Stimulated activated naive CD8-positive, alpha-beta T cell treated with anti-CD3 and anti-CD28 coated beads, Interleukin-15, Interleukin-2, amounts not matched to agents 100 ng/mL and 50 ng/mL, for 24 hours (primary cell): Measurements from ENCODE around the gene PCDHGA2.
"Not testable (repeated sequence)": the region's sequence is repeated elsewhere in the genome, so short reads cannot be mapped to it uniquely, and the experiment has no call there.

Experiments
- H3K27ac Mint-ChIP-seq: one replicate; pipeline ENCODE4 v1.8.0; 2021; ENCODE audit warnings: mild to moderate bottlenecking, mixed read lengths
- H3K27me3 Mint-ChIP-seq: one replicate; pipeline ENCODE4 v1.8.0; 2021; ENCODE audit warnings: mixed read lengths
- H3K36me3 Mint-ChIP-seq: one replicate; pipeline ENCODE4 v1.8.0; 2021; ENCODE audit warnings: low read depth, mixed read lengths
- H3K4me1 Mint-ChIP-seq: one replicate; pipeline ENCODE4 v1.8.0; 2021; ENCODE audit warnings: low read depth, mixed read lengths
- H3K4me3 Mint-ChIP-seq: one replicate; pipeline ENCODE4 v1.8.0; 2021; ENCODE audit warnings: mild to moderate bottlenecking, mixed read lengths
- H3K9me3 Mint-ChIP-seq: one replicate; pipeline ENCODE4 v1.8.0; 2021; ENCODE audit warnings: mixed read lengths

The PCDHGA2 gene

DNA sequence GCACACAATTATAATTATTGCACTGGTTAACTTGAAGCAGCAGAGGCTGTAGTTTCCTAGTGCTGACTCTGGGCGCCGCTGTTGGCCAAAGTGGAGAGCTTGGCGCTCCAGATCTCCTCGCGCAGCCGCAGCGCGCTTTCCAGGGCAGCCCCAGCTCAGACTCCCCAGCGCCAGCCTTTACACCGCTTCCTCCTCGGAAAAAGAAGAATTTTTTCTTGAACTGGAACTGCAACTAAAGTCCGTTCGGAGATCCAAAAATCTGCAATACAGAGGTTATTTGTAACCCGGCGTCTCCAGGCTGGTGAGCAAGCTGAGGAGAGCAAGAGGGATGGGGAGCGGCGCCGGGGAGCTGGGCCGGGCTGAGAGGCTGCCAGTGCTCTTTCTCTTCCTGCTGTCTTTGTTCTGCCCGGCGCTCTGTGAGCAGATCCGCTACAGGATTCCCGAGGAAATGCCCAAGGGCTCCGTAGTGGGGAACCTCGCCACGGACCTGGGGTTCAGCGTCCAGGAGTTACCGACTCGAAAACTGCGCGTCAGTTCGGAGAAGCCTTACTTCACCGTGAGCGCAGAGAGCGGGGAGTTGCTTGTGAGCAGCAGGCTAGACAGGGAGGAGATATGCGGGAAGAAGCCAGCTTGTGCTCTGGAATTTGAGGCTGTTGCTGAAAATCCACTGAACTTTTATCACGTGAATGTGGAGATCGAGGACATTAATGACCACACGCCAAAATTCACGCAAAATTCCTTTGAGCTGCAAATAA lies 49.2 kb downstream of the PCDHGA2 start, which contains the start of gene PCDHGB4:
Gene PCDHGB4 (plus strand): TSS at position 142 of the 755 bp plus-strand sequence. CDS start 187 bp downstream, at position 329.
- Mint-ChIP-seq H3K9me3 (peaks cover 50% of the 10 kb centered on the region), H3K36me3 (peaks cover 27% of the 10 kb centered on the region), H3K27me3 (peaks cover 82% of the 10 kb centered on the region)
- not testable (repeated sequence) for H3K27ac Mint-ChIP-seq, H3K4me1 Mint-ChIP-seq, H3K4me3 Mint-ChIP-seq

DNA sequence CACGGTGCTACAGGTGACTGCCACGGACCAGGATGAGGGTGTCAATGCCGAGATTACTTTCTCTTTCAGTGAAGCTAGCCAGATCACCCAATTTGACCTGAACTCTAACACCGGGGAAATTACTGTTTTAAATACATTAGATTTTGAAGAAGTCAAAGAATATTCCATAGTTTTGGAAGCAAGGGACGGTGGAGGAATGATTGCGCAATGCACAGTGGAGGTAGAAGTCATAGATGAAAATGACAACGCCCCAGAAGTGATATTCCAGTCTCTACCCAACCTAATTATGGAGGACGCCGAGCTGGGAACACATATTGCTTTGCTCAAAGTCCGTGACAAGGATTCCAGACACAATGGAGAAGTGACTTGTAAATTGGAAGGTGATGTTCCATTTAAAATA lies 50.1 kb downstream of the PCDHGA2 start:
- Mint-ChIP-seq H3K9me3 (peaks cover 51% of the 10 kb centered on the region), H3K27ac (no peak overlapping the region), H3K27me3 (peaks cover 80% of the 10 kb centered on the region), H3K4me3 (no peak overlapping the region), H3K36me3 (peaks cover 27% of the 10 kb centered on the region), H3K4me1 (no peaks in the 10 kb centered on the region)

- peaks cover 52% of the 10 kb centered on the region for H3K9me3 Mint-ChIP-seq
- no peak overlapping the region for H3K4me3 Mint-ChIP-seq
- no peaks in the 10 kb centered on the region for H3K4me1 Mint-ChIP-seq
Observed at GRCh38 chr5:141389153-141390042, 50.8 kb downstream of the PCDHGA2 start.

DNA sequence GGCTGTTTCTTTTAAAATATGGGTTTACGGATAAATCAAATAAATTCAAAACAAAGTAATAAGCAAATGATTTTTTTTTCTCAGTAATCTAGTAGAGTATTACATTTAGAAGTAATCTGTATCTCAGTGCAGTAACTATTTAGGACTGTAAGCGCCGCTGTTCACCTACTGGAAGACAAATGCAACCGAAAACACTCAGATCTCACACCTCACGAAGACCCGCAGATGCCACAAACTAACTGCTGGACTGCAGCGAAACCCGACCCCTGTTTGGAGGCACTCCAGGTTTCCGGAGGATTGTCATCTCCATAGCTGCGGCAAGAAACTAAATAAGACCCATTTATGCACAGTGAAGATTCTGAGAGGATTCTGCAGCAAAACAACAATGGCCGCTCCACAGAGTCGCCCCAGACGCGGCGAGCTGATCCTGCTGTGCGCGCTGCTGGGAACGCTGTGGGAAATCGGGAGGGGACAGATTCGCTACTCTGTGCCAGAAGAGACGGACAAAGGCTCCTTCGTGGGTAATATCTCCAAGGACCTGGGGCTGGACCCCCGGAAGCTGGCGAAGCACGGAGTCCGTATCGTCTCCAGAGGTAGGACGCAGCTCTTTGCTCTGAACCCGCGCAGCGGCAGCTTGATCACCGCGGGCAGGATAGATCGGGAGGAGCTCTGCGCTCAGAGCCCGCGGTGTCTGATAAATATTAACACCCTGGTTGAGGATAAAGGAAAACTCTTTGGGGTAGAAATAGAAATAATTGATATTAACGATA lies 54.1 kb downstream of the PCDHGA2 start, which contains the start of gene PCDHGA8:
Gene PCDHGA8 (plus strand): TSS at position 205 of the 770 bp plus-strand sequence. CDS start 181 bp downstream, at position 386.
- Mint-ChIP-seq H3K9me3 (peaks cover 43% of the 10 kb centered on the region), H3K4me3 (no peak within 1 kb of the TSS), H3K27ac (no peak within 1 kb of the TSS), H3K27me3 (peaks cover 75% of the 10 kb centered on the region), H3K36me3 (peaks cover 24% of the 10 kb centered on the region), H3K4me1 (no peaks in the 10 kb centered on the region)

More at GRCh38 chr5:141389153-141390042, 50.8 kb downstream of the PCDHGA2 start:
- Mint-ChIP-seq H3K27ac (no peak overlapping the region), H3K27me3 (peaks cover 80% of the 10 kb centered on the region), H3K36me3 (peaks cover 28% of the 10 kb centered on the region)
